Choroid plexus epithelial cell (primary cell): Measurements from ENCODE around the gene MUC5B.

ENCODE experiments used
- DNase-seq: peaks from one replicate; pipeline ENCODE4 v3.0.0-alpha.2; 2010; ENCODE audit warnings: low read depth
- H3K4me3 ChIP-seq: 2 replicates; pipeline ENCODE4 v1.5.1; 2011; ENCODE audit warnings: low read depth, mild to moderate bottlenecking, control low read depth, low read length, moderate library complexity
- CTCF ChIP-seq: conservative IDR thresholded peaks from 2 replicates; pipeline ENCODE4 v1.5.1; 2011; ENCODE audit warnings: low read depth, mild to moderate bottlenecking, control low read depth, inconsistent platforms, low read length, moderate library complexity

Gene MUC5B

GRCh38 chr11:1197886-1198560, 24.8 kb upstream of the MUC5B start:
- H3K4me3 ChIP-seq = no peak overlapping the region
- TF ChIP-seq CTCF = no peak
- no peak for DNase-seq

GRCh38 chr11:1198561-1199240, 24.2 kb upstream of the MUC5B start:
- no peak for DNase-seq
- H3K4me3 ChIP-seq = no peak overlapping the region
- no peak for TF ChIP-seq CTCF

- TF ChIP-seq CTCF = no peak
- DNase-seq = no peak
- H3K4me3 ChIP-seq = no peak overlapping the region
Observed at GRCh38 chr11:1199241-1199750, 23.6 kb upstream of the MUC5B start.

- DNase-seq = no peak
- no peak for TF ChIP-seq CTCF
- no peak overlapping the region for H3K4me3 ChIP-seq
Observed at GRCh38 chr11:1199751-1200610, 22.9 kb upstream of the MUC5B start.

GRCh38 chr11:1200611-1201191, 22.2 kb upstream of the MUC5B start:
- H3K4me3 ChIP-seq = no peak overlapping the region
- no peak for TF ChIP-seq CTCF
- no peak for DNase-seq

- DNase-seq = no peak
- TF ChIP-seq CTCF = no peak
- H3K4me3 ChIP-seq = no peak overlapping the region
Observed at GRCh38 chr11:1201395-1202153, 21.3 kb upstream of the MUC5B start.
